HG03097 (cell line): ENCODE measurements around the gene TMEM238L.
"Not testable (repeated sequence)": the region's sequence is repeated elsewhere in the genome, so short reads cannot be mapped to it uniquely, and the experiment has no call there.

Source experiments
- ATAC-seq: cut with Tn5 transposase; IDR thresholded peaks from one replicate; pipeline ENCODE4 v1.9.1; 2021; ENCODE audit not compliant: unreplicated experiment, low FRiP score

The TMEM238L gene

GRCh38 chr17:10803830-10804475 is at the start of gene TMEM238L:
Gene TMEM238L, minus strand, starts transcription at chr17:10804099. Its CDS starts 136 bp downstream, at chr17:10803963.
- ATAC-seq, result no peak

- not testable (repeated sequence) for ATAC-seq
Observed at GRCh38 chr17:10846636-10847035, 42.7 kb upstream of the TMEM238L start.

- no peak for ATAC-seq
Observed at GRCh38 chr17:10845388-10845751, 41.5 kb upstream of the TMEM238L start.

- ATAC-seq, result peak; percentile 89
Observed at GRCh38 chr17:10844621-10845387, 40.9 kb upstream of the TMEM238L start.

- no peak for ATAC-seq
Observed at GRCh38 chr17:10843811-10844210, 39.9 kb upstream of the TMEM238L start.

GRCh38 chr17:10842658-10843057 is 38.8 kb upstream of the TMEM238L start:
- ATAC-seq, result no peak

- ATAC-seq, result no peak
Observed at GRCh38 chr17:10838682-10839081, 34.8 kb upstream of the TMEM238L start.

- ATAC-seq, result no peak
Observed at GRCh38 chr17:10837921-10838320, 34.0 kb upstream of the TMEM238L start, which contains the start of gene PIRT. Gene PIRT, minus strand, starts transcription at chr17:10838087. Its CDS starts 12,442 bp downstream, at chr17:10825645.

- ATAC-seq, result no peak
Observed at GRCh38 chr17:10836966-10837590, 33.2 kb upstream of the TMEM238L start.

- no peak for ATAC-seq
Observed at GRCh38 chr17:10836145-10836544, 32.2 kb upstream of the TMEM238L start.

GRCh38 chr17:10831696-10832095 is 27.8 kb upstream of the TMEM238L start:
- ATAC-seq, result no peak

- no peak for ATAC-seq
Observed at GRCh38 chr17:10827898-10828552, 24.1 kb upstream of the TMEM238L start.

- ATAC-seq, result no peak
Observed at GRCh38 chr17:10824874-10825273, 21.0 kb upstream of the TMEM238L start.

- no peak for ATAC-seq
Observed at GRCh38 chr17:10821770-10822169, 17.9 kb upstream of the TMEM238L start.

- ATAC-seq, result no peak
Observed at GRCh38 chr17:10821054-10821453, 17.2 kb upstream of the TMEM238L start.

- no peak for ATAC-seq
Observed at GRCh38 chr17:10815319-10815718, 11.4 kb upstream of the TMEM238L start.

GRCh38 chr17:10814075-10814474 is 10.2 kb upstream of the TMEM238L start:
- no peak for ATAC-seq

- ATAC-seq, result no peak
Observed at GRCh38 chr17:10812674-10813073, 8.8 kb upstream of the TMEM238L start.

- ATAC-seq, result no peak
Observed at GRCh38 chr17:10809605-10810004, 5.7 kb upstream of the TMEM238L start.

- no peak for ATAC-seq
Observed at GRCh38 chr17:10807704-10808128, 3.8 kb upstream of the TMEM238L start.
